ENCODE data around the gene PRKN. TPM values are rescaled to one million over a fixed set of nuclear protein-coding genes. Genes with fewer than 3 reads are reported as not detected.

The PRKN gene
- total and polyA plus RNA-seq, 2 experiments from 2014 or later, result 0.10 to 0.84 TPM

GRCh38 chr6:161836643-161837448 is 890.7 kb downstream of the PRKN start:
- TF ChIP-seq STAT1 (IDR thresholded peaks at IDR 0.05; ENCODE audit: unreplicated experiment) (no peak), CREB1 (CRISPR knock-in tag; IDR thresholded peaks at IDR 0.05; ENCODE audit: low read depth) (no peak)
- TF ChIP-seq, protein P1, sequence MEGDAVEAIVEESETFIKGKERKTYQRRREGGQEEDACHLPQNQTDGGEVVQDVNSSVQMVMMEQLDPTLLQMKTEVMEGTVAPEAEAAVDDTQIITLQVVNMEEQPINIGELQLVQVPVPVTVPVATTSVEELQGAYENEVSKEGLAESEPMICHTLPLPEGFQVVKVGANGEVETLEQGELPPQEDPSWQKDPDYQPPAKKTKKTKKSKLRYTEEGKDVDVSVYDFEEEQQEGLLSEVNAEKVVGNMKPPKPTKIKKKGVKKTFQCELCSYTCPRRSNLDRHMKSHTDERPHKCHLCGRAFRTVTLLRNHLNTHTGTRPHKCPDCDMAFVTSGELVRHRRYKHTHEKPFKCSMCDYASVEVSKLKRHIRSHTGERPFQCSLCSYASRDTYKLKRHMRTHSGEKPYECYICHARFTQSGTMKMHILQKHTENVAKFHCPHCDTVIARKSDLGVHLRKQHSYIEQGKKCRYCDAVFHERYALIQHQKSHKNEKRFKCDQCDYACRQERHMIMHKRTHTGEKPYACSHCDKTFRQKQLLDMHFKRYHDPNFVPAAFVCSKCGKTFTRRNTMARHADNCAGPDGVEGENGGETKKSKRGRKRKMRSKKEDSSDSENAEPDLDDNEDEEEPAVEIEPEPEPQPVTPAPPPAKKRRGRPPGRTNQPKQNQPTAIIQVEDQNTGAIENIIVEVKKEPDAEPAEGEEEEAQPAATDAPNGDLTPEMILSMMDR (conservative IDR thresholded peaks at IDR 0.05; ENCODE audit: low read depth in 2 of 2), result peak; percentile 66 to 69
- TF ChIP-seq, protein P2, sequence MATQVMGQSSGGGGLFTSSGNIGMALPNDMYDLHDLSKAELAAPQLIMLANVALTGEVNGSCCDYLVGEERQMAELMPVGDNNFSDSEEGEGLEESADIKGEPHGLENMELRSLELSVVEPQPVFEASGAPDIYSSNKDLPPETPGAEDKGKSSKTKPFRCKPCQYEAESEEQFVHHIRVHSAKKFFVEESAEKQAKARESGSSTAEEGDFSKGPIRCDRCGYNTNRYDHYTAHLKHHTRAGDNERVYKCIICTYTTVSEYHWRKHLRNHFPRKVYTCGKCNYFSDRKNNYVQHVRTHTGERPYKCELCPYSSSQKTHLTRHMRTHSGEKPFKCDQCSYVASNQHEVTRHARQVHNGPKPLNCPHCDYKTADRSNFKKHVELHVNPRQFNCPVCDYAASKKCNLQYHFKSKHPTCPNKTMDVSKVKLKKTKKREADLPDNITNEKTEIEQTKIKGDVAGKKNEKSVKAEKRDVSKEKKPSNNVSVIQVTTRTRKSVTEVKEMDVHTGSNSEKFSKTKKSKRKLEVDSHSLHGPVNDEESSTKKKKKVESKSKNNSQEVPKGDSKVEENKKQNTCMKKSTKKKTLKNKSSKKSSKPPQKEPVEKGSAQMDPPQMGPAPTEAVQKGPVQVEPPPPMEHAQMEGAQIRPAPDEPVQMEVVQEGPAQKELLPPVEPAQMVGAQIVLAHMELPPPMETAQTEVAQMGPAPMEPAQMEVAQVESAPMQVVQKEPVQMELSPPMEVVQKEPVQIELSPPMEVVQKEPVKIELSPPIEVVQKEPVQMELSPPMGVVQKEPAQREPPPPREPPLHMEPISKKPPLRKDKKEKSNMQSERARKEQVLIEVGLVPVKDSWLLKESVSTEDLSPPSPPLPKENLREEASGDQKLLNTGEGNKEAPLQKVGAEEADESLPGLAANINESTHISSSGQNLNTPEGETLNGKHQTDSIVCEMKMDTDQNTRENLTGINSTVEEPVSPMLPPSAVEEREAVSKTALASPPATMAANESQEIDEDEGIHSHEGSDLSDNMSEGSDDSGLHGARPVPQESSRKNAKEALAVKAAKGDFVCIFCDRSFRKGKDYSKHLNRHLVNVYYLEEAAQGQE (IDR thresholded peaks at IDR 0.05; ENCODE audit: unreplicated experiment), result no peak
- H3K27me3 Mint-ChIP-seq (ENCODE audit: insufficient read depth, low read depth, poor library complexity), result peaks cover 6% of the 10 kb centered on the region
- DNase-seq (ENCODE audit: low spot score), result peak; percentile 46

DNA sequence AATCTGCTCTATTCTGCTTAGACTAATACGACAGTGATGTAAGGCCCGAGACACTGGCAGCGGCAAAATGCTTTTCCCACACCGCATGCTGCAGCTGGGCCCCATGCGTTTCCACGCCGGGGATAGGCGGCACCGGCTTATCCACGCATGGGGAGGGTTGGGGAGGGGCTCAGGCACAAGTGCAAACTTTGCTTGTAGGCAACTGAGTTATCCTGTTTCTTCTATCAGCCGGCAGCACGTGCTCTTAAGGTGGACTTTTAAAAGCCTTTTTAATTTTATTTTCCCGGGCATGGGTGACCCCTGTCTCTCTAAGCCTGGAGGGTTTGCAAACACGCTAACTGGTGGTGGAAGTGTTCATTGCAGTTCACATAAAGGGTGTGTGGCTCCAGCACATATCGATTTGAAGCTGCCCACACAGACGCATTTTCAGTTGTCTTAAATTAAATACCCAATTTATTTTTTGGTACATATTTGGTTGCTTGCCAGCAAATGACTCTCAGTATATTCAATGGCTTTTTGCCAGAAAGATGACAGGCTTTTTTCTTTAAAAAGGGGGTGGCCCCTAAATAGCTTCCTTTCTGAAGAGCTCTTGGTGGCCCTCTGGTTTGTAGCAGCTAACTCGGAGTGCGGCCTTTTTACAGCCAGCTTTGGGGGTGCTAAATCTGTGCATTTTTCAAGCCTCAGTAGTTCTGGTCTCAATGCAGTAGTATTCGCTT is 891.9 kb downstream of the PRKN start:
- Histone ChIP-seq H3F3A (replicated peaks; ENCODE audit: low read depth) (no peaks in the 10 kb centered on the region), H3K4me2 (no peak overlapping the region; the same call in 1 of the 2 replicates), H3K36me3 (ENCODE audit: insufficient read depth) (no peaks in the 10 kb centered on the region), H3K4me3 (no peak overlapping the region), H3K79me2 (replicated peaks; ENCODE audit: insufficient read depth) (no peaks in the 10 kb centered on the region), H3K4me1 (ENCODE audit: insufficient read depth) (peaks cover 30% of the 10 kb centered on the region), H3K27me3 (ENCODE audit: insufficient read depth) (no peaks in the 10 kb centered on the region), H3K9me2 (ENCODE audit: insufficient read depth) (no peaks in the 10 kb centered on the region), H2AFZ (peak overlapping the region; percentile 85; the same call in 1 of the 2 replicates), H4K20me1 (replicated peaks; ENCODE audit: insufficient read depth) (no peaks in the 10 kb centered on the region), H3K27ac (ENCODE audit: low read depth) (no peak overlapping the region)
- Mint-ChIP-seq H3K27me3 (ENCODE audit: insufficient read depth, low read depth, poor library complexity) (peaks cover 6% of the 10 kb centered on the region), H3K9me3 (no peaks in the 10 kb centered on the region), H3K4me3 (no peak overlapping the region), H3K27ac (no peak overlapping the region; the same call in 1 of the 2 replicates), H3K36me3 (ENCODE audit: low read depth) (no peaks in the 10 kb centered on the region), H3K4me1 (peaks cover 53% of the 10 kb centered on the region)
- DNase-seq (ENCODE audit: low spot score) (peak; percentile 29), ATAC-seq (peak; percentile 9; the same call in 2 of the 3 replicates)
- TF ChIP-seq, protein P3, sequence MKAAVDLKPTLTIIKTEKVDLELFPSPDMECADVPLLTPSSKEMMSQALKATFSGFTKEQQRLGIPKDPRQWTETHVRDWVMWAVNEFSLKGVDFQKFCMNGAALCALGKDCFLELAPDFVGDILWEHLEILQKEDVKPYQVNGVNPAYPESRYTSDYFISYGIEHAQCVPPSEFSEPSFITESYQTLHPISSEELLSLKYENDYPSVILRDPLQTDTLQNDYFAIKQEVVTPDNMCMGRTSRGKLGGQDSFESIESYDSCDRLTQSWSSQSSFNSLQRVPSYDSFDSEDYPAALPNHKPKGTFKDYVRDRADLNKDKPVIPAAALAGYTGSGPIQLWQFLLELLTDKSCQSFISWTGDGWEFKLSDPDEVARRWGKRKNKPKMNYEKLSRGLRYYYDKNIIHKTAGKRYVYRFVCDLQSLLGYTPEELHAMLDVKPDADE (IDR thresholded peaks at IDR 0.05), result no peak
- TF ChIP-seq NANOG (IDR thresholded peaks at IDR 0.05; ENCODE audit: borderline replicate concordance), result no peak
- TF ChIP-seq ZNF114 (CRISPR knock-in tag; IDR thresholded peaks at IDR 0.05), result no peak
- TF ChIP-seq ZNF331 (CRISPR knock-in tag; IDR thresholded peaks at IDR 0.05; ENCODE audit: low read depth), result no peak
- no peak for TF ChIP-seq EZH2 (IDR thresholded peaks at IDR 0.05; ENCODE audit: low read depth, unreplicated experiment)
- TF ChIP-seq POLR2AphosphoS5 (IDR thresholded peaks at IDR 0.05; ENCODE audit: low read depth), result no peak
- TF ChIP-seq STAT1 (IDR thresholded peaks at IDR 0.05; ENCODE audit: unreplicated experiment), result no peak

More at GRCh38 chr6:161836643-161837448, 890.7 kb downstream of the PRKN start:
- no peak overlapping the region for H3K4me3 Mint-ChIP-seq
- H2AFZ ChIP-seq, result no peak overlapping the region; the same call in 1 of the 2 replicates
- no peaks in the 10 kb centered on the region for H3K79me2 ChIP-seq (replicated peaks; ENCODE audit: insufficient read depth)
- no peak; the same call in 2 of the 3 replicates for ATAC-seq
- peak overlapping the region; percentile 83 for H3K27ac Mint-ChIP-seq
- H3K27ac ChIP-seq (ENCODE audit: low read depth), result no peak overlapping the region
- no peaks in the 10 kb centered on the region for H3F3A ChIP-seq (replicated peaks; ENCODE audit: low read depth)
- no peaks in the 10 kb centered on the region for H4K20me1 ChIP-seq (replicated peaks; ENCODE audit: insufficient read depth)
- H3K4me2 ChIP-seq, result no peak overlapping the region
- no peaks in the 10 kb centered on the region for H3K36me3 ChIP-seq (ENCODE audit: insufficient read depth)
- no peaks in the 10 kb centered on the region for H3K9me3 Mint-ChIP-seq
- H3K4me3 ChIP-seq, result no peak overlapping the region
- no peaks in the 10 kb centered on the region for H3K27me3 ChIP-seq (ENCODE audit: insufficient read depth)
- H3K9me2 ChIP-seq (ENCODE audit: insufficient read depth), result no peaks in the 10 kb centered on the region
- peaks cover 30% of the 10 kb centered on the region for H3K4me1 ChIP-seq (ENCODE audit: insufficient read depth)
- H3K4me1 Mint-ChIP-seq, result peaks cover 44% of the 10 kb centered on the region
- no peaks in the 10 kb centered on the region for H3K36me3 Mint-ChIP-seq (ENCODE audit: low read depth)

Data from GM23338 (cell line).